HEK293 (cell line): ENCODE measurements around the gene VPS4A.

Experiments
- ATF2 ChIP-seq: fragments of 450-650 bp; formaldehyde crosslinking; IDR thresholded peaks from 2 replicates; pipeline ENCODE4 v1.5.1; 2016; ENCODE audit warnings: missing biosample characterization, missing genetic modification characterization, low read depth
- CTCF ChIP-seq: fragments of 450-650 bp; formaldehyde crosslinking; IDR thresholded peaks from 2 replicates; pipeline ENCODE4 v1.5.1; 2016; ENCODE audit warnings: missing biosample characterization, missing genetic modification characterization
- PRDM10 ChIP-seq: fragments of 450-650 bp; formaldehyde crosslinking; IDR thresholded peaks from 2 replicates; pipeline ENCODE4 v1.5.1; 2016; ENCODE audit warnings: missing biosample characterization, missing genetic modification characterization
- PRDM4 ChIP-seq: fragments of 450-650 bp; formaldehyde crosslinking; IDR thresholded peaks from 2 replicates; pipeline ENCODE4 v1.5.1; 2017; ENCODE audit warnings: missing biosample characterization, missing genetic modification characterization
- RBAK ChIP-seq: fragments of 450-650 bp; formaldehyde crosslinking; IDR thresholded peaks from 2 replicates; pipeline ENCODE4 v1.5.1; 2016; ENCODE audit warnings: missing biosample characterization, missing genetic modification characterization
- REST ChIP-seq: fragments of 450-650 bp; formaldehyde crosslinking; IDR thresholded peaks from 2 replicates; pipeline ENCODE4 v1.5.1; 2016; ENCODE audit warnings: missing biosample characterization, missing genetic modification characterization
- SP2 ChIP-seq: fragments of 450-650 bp; formaldehyde crosslinking; IDR thresholded peaks from 2 replicates; pipeline ENCODE4 v1.5.1; 2016; ENCODE audit warnings: missing biosample characterization, missing genetic modification characterization
- ZNF221 ChIP-seq: fragments of 450-650 bp; formaldehyde crosslinking; IDR thresholded peaks from 2 replicates; pipeline ENCODE4 v1.5.1; 2017; ENCODE audit warnings: missing biosample characterization, missing genetic modification characterization, borderline replicate concordance
- ZNF274 ChIP-seq, 2 experiments: fragments of 200-500 bp in 1 of 2; fragments of 450-650 bp in 1 of 2; sonication (Bioruptor generic) in 1 of 2; formaldehyde crosslinking in 1 of 2; IDR thresholded peaks; 2 replicates each; pipeline versions ENCODE4 v1.5.1 to v1.6.1; 2014 to 2016; ENCODE audit warnings: borderline replicate concordance in 1 of 2, inconsistent platforms in 1 of 2, low read length in 1 of 2, missing biosample characterization in 1 of 2, missing genetic modification characterization in 1 of 2
- ZNF292 ChIP-seq: fragments of 450-650 bp; formaldehyde crosslinking; IDR thresholded peaks from 2 replicates; pipeline ENCODE4 v1.5.1; 2016; ENCODE audit warnings: low read depth, missing biosample characterization, missing genetic modification characterization, borderline replicate concordance
- ZNF416 ChIP-seq: fragments of 450-650 bp; formaldehyde crosslinking; IDR thresholded peaks from 2 replicates; pipeline ENCODE4 v1.5.1; 2016; ENCODE audit warnings: missing biosample characterization, missing genetic modification characterization
- ZNF548 ChIP-seq: fragments of 450-650 bp; formaldehyde crosslinking; IDR thresholded peaks from 2 replicates; pipeline ENCODE4 v1.5.1; 2016; ENCODE audit warnings: missing biosample characterization, missing genetic modification characterization
- ZNF629 ChIP-seq: fragments of 450-650 bp; formaldehyde crosslinking; IDR thresholded peaks from 2 replicates; pipeline ENCODE4 v1.5.1; 2017; ENCODE audit warnings: missing biosample characterization, missing genetic modification characterization
- TF ChIP-seq, protein P1 (sequence below): fragments of 450-650 bp; formaldehyde crosslinking; IDR thresholded peaks from 2 replicates; pipeline ENCODE4 v1.5.1; 2017; ENCODE audit warnings: missing biosample characterization, missing genetic modification characterization

DNA sequence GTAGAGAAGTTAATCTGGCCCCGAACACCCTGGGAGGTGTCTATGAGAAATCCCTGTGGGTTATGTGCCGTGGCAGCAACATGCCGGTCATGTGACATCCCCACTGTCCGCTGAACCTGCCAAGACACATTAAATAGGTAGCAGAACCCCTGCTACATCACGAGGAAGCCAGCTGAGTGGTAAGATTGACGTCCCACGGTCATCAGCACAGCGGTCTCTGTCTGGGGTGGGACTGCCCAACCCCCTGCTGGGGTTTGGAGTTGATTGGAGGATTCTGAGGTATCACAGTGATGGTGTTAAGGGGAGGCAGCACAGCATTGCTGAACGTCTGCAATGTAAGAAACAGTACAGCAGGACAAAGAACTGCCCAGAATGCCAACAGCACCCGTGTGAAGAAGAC lies 38.4 kb downstream of the VPS4A start:
- TF ChIP-seq PRDM10 (no peak), ZNF416 (no peak), CTCF (no peak), ZNF221 (tag by site-specific recombination) (no peak), SP2 (tag by site-specific recombination) (no peak), ATF2 (tag by site-specific recombination) (no peak), REST (tag by site-specific recombination) (no peak), ZNF548 (tag by site-specific recombination) (no peak), RBAK (tag by site-specific recombination) (no peak), PRDM4 (tag by site-specific recombination) (no peak), ZNF274 (IDR thresholded peaks at IDR 0.05; ENCODE audit: low read length) (no peak), ZNF274 (tag by site-specific recombination; IDR thresholded peaks at IDR 0.05; ENCODE audit: borderline replicate concordance) (no peak), ZNF292 (tag by site-specific recombination) (no peak), ZNF629 (tag by site-specific recombination) (no peak)
- TF ChIP-seq, protein P1, sequence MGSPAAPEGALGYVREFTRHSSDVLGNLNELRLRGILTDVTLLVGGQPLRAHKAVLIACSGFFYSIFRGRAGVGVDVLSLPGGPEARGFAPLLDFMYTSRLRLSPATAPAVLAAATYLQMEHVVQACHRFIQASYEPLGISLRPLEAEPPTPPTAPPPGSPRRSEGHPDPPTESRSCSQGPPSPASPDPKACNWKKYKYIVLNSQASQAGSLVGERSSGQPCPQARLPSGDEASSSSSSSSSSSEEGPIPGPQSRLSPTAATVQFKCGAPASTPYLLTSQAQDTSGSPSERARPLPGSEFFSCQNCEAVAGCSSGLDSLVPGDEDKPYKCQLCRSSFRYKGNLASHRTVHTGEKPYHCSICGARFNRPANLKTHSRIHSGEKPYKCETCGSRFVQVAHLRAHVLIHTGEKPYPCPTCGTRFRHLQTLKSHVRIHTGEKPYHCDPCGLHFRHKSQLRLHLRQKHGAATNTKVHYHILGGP = no peak
